T-helper 1 cell treated with Interleukin-12 subunit alpha and Interleukin-12 subunit beta and Interleukin-4 antibody, amounts not matched to agents 30 μg/mL and 1 μg/mL, for 36 hours (primary cell): Measurements from ENCODE around the gene ESPN.

Experiments used
- H3K27ac Mint-ChIP-seq: one replicate; pipeline ENCODE4 v1.8.0; 2021; ENCODE audit warnings: mild to moderate bottlenecking, mixed read lengths
- H3K27me3 Mint-ChIP-seq: one replicate; pipeline ENCODE4 v1.8.0; 2021; ENCODE audit warnings: low read depth, mixed read lengths
- H3K36me3 Mint-ChIP-seq: one replicate; pipeline ENCODE4 v1.8.0; 2021; ENCODE audit warnings: low read depth, mixed read lengths
- H3K4me1 Mint-ChIP-seq: one replicate; pipeline ENCODE4 v1.8.0; 2021; ENCODE audit warnings: low read depth, mixed read lengths
- H3K4me3 Mint-ChIP-seq: one replicate; pipeline ENCODE4 v1.8.0; 2021; ENCODE audit warnings: mild to moderate bottlenecking, moderate library complexity, mixed read lengths
- H3K9me3 Mint-ChIP-seq: one replicate; pipeline ENCODE4 v1.8.0; 2021; ENCODE audit warnings: mixed read lengths

ESPN gene

DNA sequence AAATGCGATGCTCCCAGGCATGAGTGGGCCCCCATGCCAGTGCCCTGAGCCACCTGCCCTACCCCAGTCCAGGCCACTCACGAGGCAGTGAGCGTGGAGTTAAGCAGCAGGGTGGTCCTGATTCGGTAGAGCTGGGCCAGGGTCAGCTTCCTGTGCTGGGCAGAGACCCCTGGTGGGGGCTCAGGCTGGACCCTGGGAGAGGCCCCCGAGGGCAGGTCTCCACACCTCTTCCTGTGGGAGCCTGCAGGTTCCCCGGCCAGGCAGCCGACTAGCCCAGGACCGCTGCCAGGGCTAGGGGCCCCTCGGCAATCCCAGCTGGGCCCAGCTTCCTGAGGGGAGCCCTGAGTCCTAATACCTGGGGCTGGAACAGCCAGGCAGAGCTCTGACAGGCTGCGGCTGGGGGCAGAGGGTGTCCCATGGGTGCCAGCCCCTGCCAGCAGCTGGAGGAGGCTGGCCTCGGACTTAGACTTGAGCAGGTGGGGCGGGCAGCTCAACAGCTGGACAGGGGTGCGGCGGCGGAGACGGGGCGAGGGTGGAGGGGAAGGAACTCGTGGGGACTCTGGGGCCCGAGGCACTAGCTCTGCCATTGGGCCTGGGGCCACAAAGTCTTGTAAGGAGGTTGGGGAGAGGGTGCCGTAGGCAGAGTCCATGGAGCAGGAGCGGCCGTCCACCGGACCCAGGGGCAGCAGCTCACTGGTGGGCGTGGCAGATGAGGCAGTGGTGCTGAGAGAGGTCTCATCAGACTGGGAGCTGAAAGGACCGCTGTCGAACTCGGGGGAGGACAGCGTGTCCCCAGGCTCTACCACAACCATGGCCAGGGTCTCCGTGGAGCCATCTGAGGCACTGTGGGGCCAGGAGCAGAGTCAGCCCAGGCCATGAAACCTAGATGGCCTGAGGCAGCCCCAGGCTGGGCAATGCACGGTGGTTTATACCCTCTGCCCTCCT is 43.4 kb downstream of the ESPN start:
- peaks cover 12% of the 10 kb centered on the region for H3K4me1 Mint-ChIP-seq
- H3K4me3 Mint-ChIP-seq: no peak overlapping the region
- no peaks in the 10 kb centered on the region for H3K27me3 Mint-ChIP-seq
- H3K9me3 Mint-ChIP-seq: no peaks in the 10 kb centered on the region
- H3K36me3 Mint-ChIP-seq: peaks cover 16% of the 10 kb centered on the region
- H3K27ac Mint-ChIP-seq: no peak overlapping the region

- H3K36me3 Mint-ChIP-seq: peaks cover 13% of the 10 kb centered on the region
- no peaks in the 10 kb centered on the region for H3K9me3 Mint-ChIP-seq
- H3K27me3 Mint-ChIP-seq: no peaks in the 10 kb centered on the region
- H3K4me1 Mint-ChIP-seq: peaks cover 9% of the 10 kb centered on the region
- H3K4me3 Mint-ChIP-seq: no peak overlapping the region
- peak overlapping the region; percentile 19 for H3K27ac Mint-ChIP-seq
Measured at GRCh38 chr1:6468729-6469461, 44.3 kb downstream of the ESPN start.

GRCh38 chr1:6470132-6471085 is 45.8 kb downstream of the ESPN start:
- Mint-ChIP-seq H3K4me3 (no peak overlapping the region), H3K27ac (no peak overlapping the region), H3K27me3 (no peaks in the 10 kb centered on the region)

GRCh38 chr1:6471086-6471969 is 46.8 kb downstream of the ESPN start:
- Mint-ChIP-seq H3K36me3 (no peaks in the 10 kb centered on the region), H3K4me3 (no peak overlapping the region), H3K4me1 (peaks cover 2% of the 10 kb centered on the region), H3K27ac (no peak overlapping the region), H3K9me3 (no peaks in the 10 kb centered on the region), H3K27me3 (no peaks in the 10 kb centered on the region)

More at GRCh38 chr1:6470132-6471085, 45.8 kb downstream of the ESPN start:
- Mint-ChIP-seq H3K4me1 (peaks cover 1% of the 10 kb centered on the region), H3K9me3 (no peaks in the 10 kb centered on the region), H3K36me3 (peaks cover 2% of the 10 kb centered on the region)

- no peaks in the 10 kb centered on the region for H3K27me3 Mint-ChIP-seq
- no peaks in the 10 kb centered on the region for H3K36me3 Mint-ChIP-seq
- no peaks in the 10 kb centered on the region for H3K9me3 Mint-ChIP-seq
- no peak overlapping the region for H3K27ac Mint-ChIP-seq
- H3K4me1 Mint-ChIP-seq: peaks cover 2% of the 10 kb centered on the region
- H3K4me3 Mint-ChIP-seq: no peak overlapping the region
Measured at GRCh38 chr1:6471970-6472368, 47.4 kb downstream of the ESPN start.

GRCh38 chr1:6472391-6472790 is 47.8 kb downstream of the ESPN start:
- Mint-ChIP-seq H3K4me1 (peaks cover 2% of the 10 kb centered on the region), H3K4me3 (no peak overlapping the region), H3K36me3 (no peaks in the 10 kb centered on the region), H3K27ac (no peak overlapping the region), H3K27me3 (no peaks in the 10 kb centered on the region), H3K9me3 (no peaks in the 10 kb centered on the region)

DNA sequence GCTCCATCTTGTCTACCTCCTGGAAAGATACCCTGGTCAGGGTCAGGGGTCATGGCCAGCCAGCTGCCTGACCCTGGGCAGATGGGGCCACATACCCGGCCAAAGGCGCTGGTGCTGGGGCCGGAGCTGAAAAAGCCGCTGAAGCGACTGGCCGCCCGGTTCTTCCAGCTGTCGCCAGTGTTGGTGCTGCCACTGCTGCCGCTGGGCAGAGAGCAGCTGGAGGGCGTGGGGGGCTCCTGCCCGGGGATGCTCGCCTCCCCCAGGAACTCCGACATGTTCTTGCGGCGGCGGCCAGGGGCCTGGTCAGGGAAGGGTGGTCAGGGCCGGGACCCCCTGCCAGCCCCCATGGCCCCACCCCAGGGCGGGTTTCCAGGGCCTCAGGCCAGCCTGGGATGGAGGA is 48.6 kb downstream of the ESPN start:
- Mint-ChIP-seq H3K9me3 (no peaks in the 10 kb centered on the region), H3K4me1 (peaks cover 2% of the 10 kb centered on the region), H3K27me3 (no peaks in the 10 kb centered on the region), H3K36me3 (no peaks in the 10 kb centered on the region), H3K27ac (no peak overlapping the region), H3K4me3 (no peak overlapping the region)

DNA sequence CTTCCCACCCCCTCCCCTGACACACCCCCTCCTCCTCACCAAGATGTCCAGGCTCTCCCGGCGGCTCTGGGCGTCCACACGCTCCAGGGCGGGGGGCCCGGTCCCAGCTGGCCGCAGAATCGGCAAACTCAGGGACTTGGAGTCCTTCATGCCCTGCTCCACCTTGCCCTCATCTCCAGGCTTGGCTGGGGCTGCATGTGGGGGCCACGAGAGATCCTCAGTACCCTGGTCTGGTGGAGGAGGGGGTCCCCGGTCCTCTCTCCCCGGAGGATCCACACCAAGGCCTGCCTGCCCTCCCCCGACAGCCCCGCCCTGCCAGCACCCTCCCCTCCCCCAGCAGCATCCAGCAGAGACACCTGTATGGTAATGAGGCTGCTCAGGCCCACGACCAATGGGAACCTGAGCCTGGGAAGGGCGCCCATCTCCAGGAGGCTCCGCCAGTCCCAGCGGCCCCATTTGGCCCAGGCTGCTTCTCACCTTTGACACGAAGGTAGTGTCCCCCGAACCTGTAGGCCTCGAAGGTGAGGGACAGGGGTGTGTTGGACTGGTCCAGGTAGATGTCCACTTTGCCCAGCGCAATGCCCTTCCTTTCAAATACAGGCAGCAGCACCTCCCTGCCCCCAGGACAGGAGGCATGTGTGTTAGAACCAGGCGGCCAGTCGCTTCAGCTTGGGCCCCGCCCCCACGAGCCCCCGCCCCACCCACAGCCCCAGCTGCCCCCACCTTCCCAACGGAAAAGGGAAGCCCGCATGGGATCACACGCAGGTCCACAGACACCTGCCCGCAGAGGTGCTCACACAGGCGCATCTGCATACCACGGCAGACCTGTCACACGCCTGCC is 49.6 kb downstream of the ESPN start:
- Mint-ChIP-seq H3K9me3 (no peaks in the 10 kb centered on the region), H3K36me3 (no peaks in the 10 kb centered on the region), H3K27ac (no peak overlapping the region), H3K4me3 (no peak overlapping the region), H3K4me1 (peaks cover 2% of the 10 kb centered on the region), H3K27me3 (no peaks in the 10 kb centered on the region)

DNA sequence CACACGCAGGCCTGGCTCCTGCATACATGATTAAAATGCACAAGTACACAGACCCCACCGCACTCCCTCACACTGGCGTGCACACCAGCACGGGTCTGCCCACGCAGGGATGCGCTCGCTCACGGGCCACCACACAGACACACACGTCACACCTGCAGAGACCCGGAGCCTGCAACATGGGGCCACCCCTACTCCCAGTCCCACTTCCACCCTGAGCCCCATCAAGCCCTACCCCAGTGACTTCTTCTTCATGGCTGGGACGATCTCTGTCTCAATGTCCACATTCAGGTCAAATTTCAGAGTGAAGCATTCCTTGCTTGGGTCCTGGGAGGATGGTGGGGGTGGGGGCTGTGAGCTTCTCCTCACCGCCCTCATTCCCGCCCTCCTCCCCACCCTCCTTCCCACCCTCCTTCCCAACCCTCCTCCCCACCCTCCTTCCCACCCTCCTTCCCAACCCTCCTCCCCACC is 50.3 kb downstream of the ESPN start:
- Mint-ChIP-seq H3K27ac (no peak overlapping the region), H3K27me3 (peaks cover 3% of the 10 kb centered on the region), H3K36me3 (no peaks in the 10 kb centered on the region), H3K4me3 (no peak overlapping the region), H3K4me1 (peaks cover 2% of the 10 kb centered on the region), H3K9me3 (no peaks in the 10 kb centered on the region)

- H3K9me3 Mint-ChIP-seq: no peaks in the 10 kb centered on the region
- no peak overlapping the region for H3K4me3 Mint-ChIP-seq
- H3K36me3 Mint-ChIP-seq: no peaks in the 10 kb centered on the region
- peaks cover 3% of the 10 kb centered on the region for H3K27me3 Mint-ChIP-seq
- peaks cover 2% of the 10 kb centered on the region for H3K4me1 Mint-ChIP-seq
- no peak overlapping the region for H3K27ac Mint-ChIP-seq
Measured at GRCh38 chr1:6475381-6476133, 51.0 kb downstream of the ESPN start.

DNA sequence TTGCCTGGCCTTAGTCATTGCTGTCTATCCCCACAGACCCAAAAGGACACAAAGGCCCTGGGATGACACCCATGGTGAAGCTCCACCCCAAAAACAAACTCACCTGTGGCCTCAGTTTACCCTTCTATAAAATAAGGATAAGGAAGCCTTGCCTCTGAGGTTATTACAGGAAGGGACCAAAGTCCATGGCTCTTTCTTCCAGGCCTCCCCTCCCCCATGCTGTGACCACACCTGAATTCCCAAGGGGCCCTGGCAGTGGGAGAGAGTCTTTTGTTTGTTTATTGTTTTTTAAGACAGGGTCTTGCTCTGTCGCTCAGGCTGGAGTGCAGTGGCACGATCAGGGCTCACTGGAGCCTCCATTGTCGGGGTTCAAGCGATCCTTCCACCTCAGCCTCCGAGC is 51.9 kb downstream of the ESPN start:
- no peak overlapping the region for H3K27ac Mint-ChIP-seq
- H3K9me3 Mint-ChIP-seq: no peaks in the 10 kb centered on the region
- H3K4me3 Mint-ChIP-seq: no peak overlapping the region
- H3K4me1 Mint-ChIP-seq: peaks cover 2% of the 10 kb centered on the region
- H3K27me3 Mint-ChIP-seq: peaks cover 7% of the 10 kb centered on the region
- no peaks in the 10 kb centered on the region for H3K36me3 Mint-ChIP-seq

DNA sequence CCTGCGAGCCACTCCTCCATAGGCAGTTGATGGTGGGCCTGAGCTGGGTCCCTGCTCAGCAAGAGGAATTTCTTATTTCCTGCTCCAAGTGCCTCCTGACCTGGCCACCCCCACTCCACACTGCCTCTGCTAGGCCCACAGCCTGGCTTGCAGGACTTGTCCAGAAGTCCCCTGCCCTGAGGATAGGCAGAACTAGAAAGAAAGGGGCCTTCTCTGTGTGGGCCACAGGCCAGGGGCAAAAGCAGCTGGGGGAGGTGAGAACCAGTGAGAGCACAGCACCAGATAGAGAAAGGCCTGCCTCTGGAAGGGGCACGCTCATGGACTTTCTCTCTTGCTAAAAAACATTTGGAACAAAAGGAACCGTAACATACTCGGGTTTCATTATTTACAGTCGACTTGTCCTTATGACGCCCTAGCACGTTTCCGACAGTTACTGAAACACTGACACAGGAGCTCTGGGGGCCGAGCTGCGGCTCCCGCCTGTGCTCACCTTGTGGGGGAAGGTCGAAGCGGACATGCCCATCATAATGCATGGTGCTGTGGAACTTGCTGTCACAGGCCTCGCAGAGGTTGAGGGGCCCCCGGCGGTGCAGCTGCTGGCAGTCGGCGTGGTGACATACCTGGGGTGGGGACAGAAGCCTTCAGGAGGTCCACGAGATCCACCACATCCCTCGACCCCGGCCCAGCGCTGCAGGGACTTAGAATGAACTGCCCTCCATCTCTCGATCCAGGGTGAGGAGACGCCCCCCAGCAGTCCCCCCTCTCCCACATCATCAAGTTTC is 52.7 kb downstream of the ESPN start:
- no peaks in the 10 kb centered on the region for H3K9me3 Mint-ChIP-seq
- H3K36me3 Mint-ChIP-seq: no peaks in the 10 kb centered on the region
- H3K4me1 Mint-ChIP-seq: peaks cover 2% of the 10 kb centered on the region
- H3K27me3 Mint-ChIP-seq: peaks cover 11% of the 10 kb centered on the region
- no peak overlapping the region for H3K27ac Mint-ChIP-seq
- no peak overlapping the region for H3K4me3 Mint-ChIP-seq
